CD4-positive, alpha-beta T cell (primary cell): ENCODE measurements around the gene CHD9. TPM values are rescaled to one million over a fixed set of nuclear protein-coding genes. Genes with fewer than 3 reads are reported as not detected.

Experiments
- ATAC-seq: fragments of 200-7000 bp; cut with Tn5 transposase; one replicate; pipeline ENCODE4 v1.10.0; 2022; ENCODE audit warnings: mild to moderate bottlenecking; ENCODE audit not compliant: poor library complexity
- CTCF ChIA-PET: fragments of 350-600 bp; sonication (Branson Sonifier 250); formaldehyde crosslinking; loops from one replicate; lab custom pipeline; 2021; ENCODE audit warnings: antibody characterized with exemption, inconsistent platforms; lab: Charles Lee
- POLR2A ChIA-PET: fragments of 350-600 bp; sonication (Branson Sonifier 250); formaldehyde crosslinking; loops from one replicate; lab custom pipeline; 2021; ENCODE audit warnings: antibody characterized with exemption, inconsistent platforms; lab: Charles Lee
- DNase-seq, 14 experiments: peaks; one replicate each; pipeline ENCODE4 v3.0.0-alpha.2; 2013 to 2020; ENCODE audit warnings: mixed read lengths in 2 of 14
- H3K27ac ChIP-seq, 2 donors: one replicate each; pipeline versions ENCODE4 v1.5.1 to v1.7.0; 2013; ENCODE audit warnings: low read length in 2 of 2, low read depth in 1 of 2, mild to moderate bottlenecking in 1 of 2
- H3K27me3 ChIP-seq, 2 experiments: 1 replicate in 1 of 2; 2 replicates in 1 of 2; pipeline versions ENCODE4 v1.6.1 to v1.7.0; 2013; ENCODE audit warnings: low read length in 2 of 2, control low read depth in 1 of 2, mild to moderate bottlenecking in 1 of 2, moderate library complexity in 1 of 2; ENCODE audit not compliant: insufficient read depth in 2 of 2, control insufficient read depth in 1 of 2
- H3K36me3 ChIP-seq: one replicate; pipeline ENCODE4 v1.6.1; 2013; ENCODE audit warnings: low read length, control low read depth; ENCODE audit not compliant: insufficient read depth
- H3K4me1 ChIP-seq: one replicate; pipeline ENCODE4 v1.6.1; 2013; ENCODE audit warnings: low read length, control low read depth; ENCODE audit not compliant: insufficient read depth
- H3K4me3 ChIP-seq: one replicate; pipeline ENCODE4 v1.5.1; 2013; ENCODE audit warnings: mild to moderate bottlenecking, low read length, moderate library complexity
- H3K9me3 ChIP-seq, 2 experiments: 1 replicate in 1 of 2; 2 replicates in 1 of 2; pipeline versions ENCODE4 v1.6.1 to v1.7.0; 2013; ENCODE audit warnings: low read length in 2 of 2, mild to moderate bottlenecking in 2 of 2, control low read depth in 1 of 2, moderate library complexity in 1 of 2; ENCODE audit not compliant: control insufficient read depth in 1 of 2, insufficient read depth in 1 of 2
- H3K27ac Mint-ChIP-seq: one replicate; pipeline ENCODE4 v1.8.0; 2020; ENCODE audit warnings: mixed read lengths
- H3K27me3 Mint-ChIP-seq: one replicate; pipeline ENCODE4 v1.8.0; 2021; ENCODE audit warnings: mixed read lengths
- H3K36me3 Mint-ChIP-seq: one replicate; pipeline ENCODE4 v1.8.0; 2021; ENCODE audit warnings: low read depth, mixed read lengths
- H3K4me1 Mint-ChIP-seq: one replicate; pipeline ENCODE4 v1.8.0; 2021; ENCODE audit warnings: low read depth, mixed read lengths
- H3K4me3 Mint-ChIP-seq: one replicate; pipeline ENCODE4 v1.8.0; 2020; ENCODE audit warnings: mild to moderate bottlenecking, mixed read lengths
- H3K9me3 Mint-ChIP-seq: one replicate; pipeline ENCODE4 v1.8.0; 2020; ENCODE audit warnings: mixed read lengths
- intact Hi-C, 2 experiments: fragments of 100-400 bp; cut with DNase I in 1 of 2; cut with micrococcal nuclease in 1 of 2; formaldehyde crosslinking; loops; one replicate each; pipeline versions ENCODE4 v1.15.1 to v1.9.0; 2023 to 2025; cut with DNase I, micrococcal nuclease
- total RNA-seq, 174 experiments: library from RNA in 2 of 174; stranded (reverse) in 2 of 174; gene quantifications; one replicate each; pipeline ENCODE4 v1.2.3 and lab custom pipeline; 2021 to 2026
- TF ChIP-seq, protein P1 (sequence below): fragments of 200-600 bp; IDR thresholded peaks from one replicate; pipeline ENCODE4 v1.8.0; 2022; ENCODE audit warnings: antibody characterized with exemption, mild to moderate bottlenecking

CHD9 gene
- total RNA-seq, 2 experiments from 2014 or later: 28.2 to 28.8 TPM

DNA sequence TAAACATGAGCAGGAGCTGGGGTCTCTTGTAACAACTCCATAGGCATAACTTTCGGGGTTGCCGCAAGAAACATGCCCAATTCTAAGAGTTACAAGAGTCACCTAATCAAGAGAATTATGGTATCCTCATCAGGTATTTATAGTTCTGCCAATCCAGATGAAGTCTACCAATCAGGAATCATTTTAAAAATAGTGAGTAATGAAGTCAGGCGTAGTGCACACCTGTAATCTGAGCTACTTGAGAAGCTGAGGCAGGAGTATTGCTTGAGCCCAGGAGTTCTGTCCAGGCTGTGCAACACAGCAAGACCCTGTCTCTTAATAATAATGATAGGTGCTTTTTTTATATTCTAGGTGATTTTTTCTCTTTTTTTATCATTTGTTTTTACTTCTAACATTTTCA lies 251.0 kb downstream of the CHD9 start:
- Histone ChIP-seq H3K27ac (no peak overlapping the region), H3K4me1 (no peaks in the 10 kb centered on the region), H3K27me3 (no peaks in the 10 kb centered on the region), H3K9me3 (no peaks in the 10 kb centered on the region), H3K36me3 (peaks cover 37% of the 10 kb centered on the region), H3K4me3 (no peak overlapping the region)
- Mint-ChIP-seq H3K27me3 (no peaks in the 10 kb centered on the region), H3K9me3 (no peaks in the 10 kb centered on the region), H3K4me3 (no peak overlapping the region), H3K36me3 (peaks cover 66% of the 10 kb centered on the region), H3K27ac (no peak overlapping the region), H3K4me1 (no peaks in the 10 kb centered on the region)
- ChIA-PET POLR2A (no interaction called here), CTCF (no interaction called here)
- DNase-seq (no peak), ATAC-seq (no peak)
- intact Hi-C loops: no loop called here
- TF ChIP-seq, protein P1, sequence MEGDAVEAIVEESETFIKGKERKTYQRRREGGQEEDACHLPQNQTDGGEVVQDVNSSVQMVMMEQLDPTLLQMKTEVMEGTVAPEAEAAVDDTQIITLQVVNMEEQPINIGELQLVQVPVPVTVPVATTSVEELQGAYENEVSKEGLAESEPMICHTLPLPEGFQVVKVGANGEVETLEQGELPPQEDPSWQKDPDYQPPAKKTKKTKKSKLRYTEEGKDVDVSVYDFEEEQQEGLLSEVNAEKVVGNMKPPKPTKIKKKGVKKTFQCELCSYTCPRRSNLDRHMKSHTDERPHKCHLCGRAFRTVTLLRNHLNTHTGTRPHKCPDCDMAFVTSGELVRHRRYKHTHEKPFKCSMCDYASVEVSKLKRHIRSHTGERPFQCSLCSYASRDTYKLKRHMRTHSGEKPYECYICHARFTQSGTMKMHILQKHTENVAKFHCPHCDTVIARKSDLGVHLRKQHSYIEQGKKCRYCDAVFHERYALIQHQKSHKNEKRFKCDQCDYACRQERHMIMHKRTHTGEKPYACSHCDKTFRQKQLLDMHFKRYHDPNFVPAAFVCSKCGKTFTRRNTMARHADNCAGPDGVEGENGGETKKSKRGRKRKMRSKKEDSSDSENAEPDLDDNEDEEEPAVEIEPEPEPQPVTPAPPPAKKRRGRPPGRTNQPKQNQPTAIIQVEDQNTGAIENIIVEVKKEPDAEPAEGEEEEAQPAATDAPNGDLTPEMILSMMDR: no peak

DNA sequence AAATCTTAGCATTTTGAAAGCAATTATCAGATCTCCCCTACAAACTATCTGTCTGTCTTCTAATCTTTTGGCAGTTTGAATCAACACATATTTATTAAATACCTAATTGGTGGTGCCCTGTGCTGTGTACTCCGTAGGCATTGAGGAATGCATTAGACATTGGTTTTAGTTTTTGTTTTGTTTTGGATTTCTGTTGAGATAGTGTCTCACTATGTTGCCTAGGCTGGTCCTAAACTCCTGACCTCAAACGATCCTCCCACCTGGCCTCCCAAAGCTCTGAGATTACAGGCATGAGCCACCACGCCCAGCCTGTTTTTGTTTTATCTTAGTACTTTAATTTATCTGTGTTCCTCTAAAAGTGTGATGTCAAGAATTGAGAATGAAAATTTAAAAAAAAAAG lies 254.7 kb downstream of the CHD9 start:
- Mint-ChIP-seq H3K4me1 (no peaks in the 10 kb centered on the region), H3K36me3 (peaks cover 71% of the 10 kb centered on the region), H3K27me3 (no peaks in the 10 kb centered on the region), H3K27ac (no peak overlapping the region), H3K9me3 (no peaks in the 10 kb centered on the region), H3K4me3 (no peak overlapping the region)
- Histone ChIP-seq H3K27ac (no peak overlapping the region), H3K36me3 (peaks cover 33% of the 10 kb centered on the region), H3K9me3 (no peaks in the 10 kb centered on the region), H3K4me3 (no peak overlapping the region), H3K27me3 (no peaks in the 10 kb centered on the region), H3K4me1 (no peaks in the 10 kb centered on the region)
- no peak for ATAC-seq
- ChIA-PET POLR2A (no interaction called here), CTCF (no interaction called here)
- DNase-seq: no peak
- intact Hi-C loops: no loop called here
- TF ChIP-seq, protein P1: no peak

DNA sequence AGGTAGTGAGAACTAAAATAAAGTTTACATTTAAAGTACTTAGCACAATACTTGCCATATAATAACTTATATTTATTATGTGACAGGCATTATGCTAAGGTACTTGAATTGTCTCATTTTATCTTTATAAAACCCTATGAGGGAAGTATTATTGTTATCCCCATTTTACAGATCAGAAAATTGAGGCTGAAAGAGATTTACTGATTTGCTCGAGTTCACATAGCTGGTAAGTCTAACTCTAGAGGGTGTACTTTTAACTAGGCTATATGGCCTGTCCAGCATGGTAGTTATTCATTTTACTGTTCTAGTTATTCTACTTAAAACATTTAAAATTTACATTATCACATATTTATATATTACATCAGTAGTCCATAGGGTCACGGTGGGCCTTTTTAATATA lies 266.2 kb downstream of the CHD9 start:
- POLR2A ChIA-PET: no interaction called here
- Histone ChIP-seq H3K27ac (no peak overlapping the region), H3K36me3 (peaks cover 16% of the 10 kb centered on the region), H3K4me3 (no peak overlapping the region), H3K9me3 (no peaks in the 10 kb centered on the region), H3K4me1 (no peaks in the 10 kb centered on the region), H3K27me3 (no peaks in the 10 kb centered on the region)
- no peaks in the 10 kb centered on the region for H3K4me1 Mint-ChIP-seq
- H3K9me3 Mint-ChIP-seq: no peaks in the 10 kb centered on the region
- intact Hi-C loops: no loop called here
- H3K27me3 Mint-ChIP-seq: no peaks in the 10 kb centered on the region
- TF ChIP-seq, protein P1: no peak
- no peak for ATAC-seq
- CTCF ChIA-PET: no interaction called here
- peaks cover 55% of the 10 kb centered on the region for H3K36me3 Mint-ChIP-seq
- no peak for DNase-seq
- no peak overlapping the region for H3K4me3 Mint-ChIP-seq
- H3K27ac Mint-ChIP-seq: no peak overlapping the region
